HG03342 (cell line): ENCODE data around the gene ELF4.

ENCODE experiments used
- ATAC-seq: cut with Tn5 transposase; IDR thresholded peaks from one replicate; pipeline ENCODE4 v1.9.1; 2021; ENCODE audit warnings: mild to moderate bottlenecking, moderate library complexity; ENCODE audit not compliant: unreplicated experiment

The ELF4 gene

DNA sequence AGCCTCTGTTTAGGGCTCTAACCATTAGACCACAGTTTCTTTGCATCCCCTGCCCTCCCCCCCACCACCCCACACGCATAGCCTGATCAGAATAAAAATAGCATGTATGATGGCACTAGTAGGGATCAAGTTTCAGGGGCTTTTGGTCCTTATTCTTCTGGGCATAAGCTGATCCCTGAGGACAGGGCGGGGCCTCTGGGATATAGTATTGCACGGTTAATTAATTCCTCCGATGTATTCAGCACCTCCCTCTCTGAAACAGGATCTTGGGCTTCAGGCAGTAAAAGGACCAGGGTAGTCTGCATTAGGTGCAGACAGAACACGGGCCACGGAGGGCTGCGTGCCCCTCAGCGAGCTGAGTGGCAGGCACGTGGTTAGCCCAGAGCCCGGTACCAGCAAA lies 57.1 kb downstream of the ELF4 start:
- no peak for ATAC-seq

DNA sequence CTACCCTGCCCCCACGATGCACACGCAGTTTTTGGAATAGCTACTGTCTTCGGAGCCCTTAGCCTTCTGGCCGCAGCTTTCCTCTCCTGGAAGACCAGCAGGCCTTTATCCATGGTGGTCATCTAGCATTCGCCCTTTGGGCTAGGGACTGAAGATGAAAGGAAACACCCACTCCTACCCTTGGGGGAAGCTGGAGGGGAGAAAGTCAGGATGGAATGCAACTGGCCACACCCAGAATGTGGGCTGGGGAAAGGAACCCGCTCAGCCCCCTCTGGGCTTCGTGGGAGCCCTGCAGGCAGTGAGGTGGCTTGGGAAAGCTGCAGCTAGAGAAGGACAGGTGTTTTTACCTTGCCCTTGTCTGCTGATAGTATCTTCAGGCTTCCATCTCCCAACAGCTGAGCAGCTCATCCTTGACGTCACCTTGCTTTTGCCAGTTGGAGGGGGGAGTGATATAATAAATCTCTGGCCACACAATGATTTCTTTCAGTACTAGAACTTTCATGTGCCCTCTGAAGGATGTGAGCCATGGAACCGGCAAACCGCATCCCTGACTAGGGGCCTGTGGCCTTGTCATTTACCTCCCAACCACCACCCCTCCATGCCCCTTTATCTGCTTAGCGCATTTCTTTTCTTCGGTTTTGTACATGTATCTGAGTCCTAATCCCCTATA lies 59.0 kb downstream of the ELF4 start:
- ATAC-seq, result no peak

DNA sequence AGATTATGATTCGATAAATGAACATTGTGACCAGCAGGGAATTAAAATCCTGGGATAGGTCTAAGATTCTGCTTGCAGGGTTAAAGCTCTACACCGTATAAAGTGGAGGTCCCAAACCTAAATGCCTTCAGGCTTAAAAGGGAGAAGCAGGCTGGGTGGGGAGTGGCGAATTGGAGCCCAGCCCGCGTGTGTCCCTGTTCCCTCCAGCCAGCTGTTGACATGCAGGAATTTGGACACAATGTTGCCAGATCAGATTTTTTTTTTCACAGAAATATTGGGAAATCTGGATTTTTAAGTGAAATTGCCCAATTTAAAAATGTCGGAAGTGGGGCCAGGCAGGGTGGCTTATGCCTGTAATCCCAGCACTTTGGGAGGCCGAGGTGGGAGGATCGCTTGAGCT lies 60.5 kb downstream of the ELF4 start:
- ATAC-seq, result no peak

DNA sequence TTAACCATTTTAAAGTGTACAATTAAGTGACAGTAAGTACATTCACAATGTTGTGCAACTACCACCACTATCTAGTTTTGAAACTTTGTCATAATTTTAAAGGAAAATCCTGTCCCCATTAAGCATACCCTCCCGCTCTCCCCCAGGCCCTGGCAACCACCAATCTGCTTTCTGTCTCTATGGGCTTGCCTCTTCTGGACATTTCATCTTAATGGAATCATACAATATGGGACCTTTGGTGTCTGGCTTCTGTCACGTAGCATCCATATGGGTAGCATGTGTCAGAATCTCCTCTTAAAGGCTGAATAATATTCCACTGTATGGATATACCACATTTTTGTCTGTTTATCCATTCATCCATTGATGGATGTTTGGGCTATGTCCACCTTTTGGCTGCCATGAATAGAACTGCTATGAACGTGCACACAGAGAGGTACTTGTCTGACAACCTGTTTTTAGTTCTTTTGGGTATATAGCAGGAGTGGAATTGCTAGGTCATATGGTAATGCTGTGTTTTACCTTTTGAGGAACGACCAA lies 61.5 kb downstream of the ELF4 start:
- ATAC-seq, result no peak

DNA sequence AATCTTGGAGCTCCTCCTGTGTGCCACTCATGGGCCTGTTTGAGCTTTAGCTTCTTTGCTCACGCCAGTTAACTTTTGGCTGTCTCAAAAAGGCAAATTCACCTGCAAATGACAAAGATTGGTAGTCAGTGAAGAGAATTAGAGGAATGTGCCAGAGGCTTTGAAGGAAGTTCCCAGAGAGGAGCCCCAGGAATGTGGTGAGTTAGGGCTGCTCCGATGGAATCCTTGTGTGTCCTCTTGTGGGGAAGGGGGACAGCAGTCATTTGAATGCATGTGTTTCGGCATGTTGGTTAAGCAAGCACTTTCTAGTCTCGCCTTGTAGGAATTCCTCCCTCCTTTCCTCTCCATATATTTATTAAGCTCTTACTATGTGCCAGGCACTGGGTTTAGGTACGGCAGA lies 62.9 kb downstream of the ELF4 start:
- no peak for ATAC-seq

DNA sequence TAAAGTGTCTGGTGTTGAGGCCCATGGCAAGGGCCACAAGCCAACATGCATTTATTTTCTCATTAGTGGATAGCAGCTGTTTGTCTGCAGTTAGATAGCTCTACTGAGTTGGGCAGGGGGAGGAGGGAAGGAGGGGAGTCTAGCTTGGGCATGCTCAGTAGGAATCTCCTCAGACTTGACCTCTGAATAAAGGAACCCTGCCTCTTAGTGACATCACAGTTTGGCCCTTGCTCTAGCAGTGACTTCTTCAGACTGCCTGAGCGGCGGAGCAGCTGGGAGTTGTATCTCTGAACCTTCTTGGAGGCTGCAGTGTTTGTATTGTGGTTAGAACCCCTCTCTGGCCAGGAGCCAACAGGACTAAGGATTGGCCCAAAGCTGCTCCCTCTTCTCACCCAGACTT lies 70.5 kb downstream of the ELF4 start:
- ATAC-seq, result no peak

DNA sequence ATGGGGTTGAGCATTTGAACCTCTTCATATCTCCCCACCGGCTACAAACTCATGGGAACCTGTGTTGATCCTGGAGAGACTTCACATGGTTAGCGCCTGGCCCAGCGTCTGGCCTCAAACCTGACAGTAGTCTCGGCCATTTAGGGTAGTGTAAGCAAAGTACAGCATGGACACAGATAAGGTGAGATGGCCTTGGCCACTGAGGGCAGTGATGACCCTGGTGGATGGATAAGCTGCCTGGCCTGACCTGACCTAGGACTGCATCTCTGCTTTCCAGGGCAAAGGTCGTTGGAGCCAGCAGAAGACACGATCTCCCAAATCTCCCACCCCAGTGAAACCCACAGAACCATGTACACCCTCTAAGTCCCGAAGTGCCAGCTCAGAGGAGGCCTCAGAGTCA lies 76.1 kb downstream of the ELF4 start:
- ATAC-seq, result no peak

DNA sequence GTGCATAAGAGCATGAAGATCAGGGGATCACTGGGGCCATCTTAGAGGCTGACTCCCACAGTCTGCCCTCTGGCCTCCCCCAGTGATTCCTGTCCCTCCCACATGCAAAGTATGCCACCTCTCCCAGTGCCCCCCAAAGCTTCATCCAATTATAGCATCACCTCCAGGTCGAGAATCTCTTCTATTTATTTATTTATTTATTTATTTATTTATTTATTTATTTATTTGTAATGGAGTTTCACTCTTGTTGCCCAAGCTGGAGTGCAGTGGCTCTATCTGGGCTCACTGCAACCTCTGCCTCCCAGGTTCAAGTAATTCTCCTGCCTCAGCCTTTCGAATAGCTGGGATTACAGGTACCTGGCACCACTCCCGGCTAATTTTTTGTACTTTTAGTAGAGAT lies 77.7 kb downstream of the ELF4 start:
- no peak for ATAC-seq

DNA sequence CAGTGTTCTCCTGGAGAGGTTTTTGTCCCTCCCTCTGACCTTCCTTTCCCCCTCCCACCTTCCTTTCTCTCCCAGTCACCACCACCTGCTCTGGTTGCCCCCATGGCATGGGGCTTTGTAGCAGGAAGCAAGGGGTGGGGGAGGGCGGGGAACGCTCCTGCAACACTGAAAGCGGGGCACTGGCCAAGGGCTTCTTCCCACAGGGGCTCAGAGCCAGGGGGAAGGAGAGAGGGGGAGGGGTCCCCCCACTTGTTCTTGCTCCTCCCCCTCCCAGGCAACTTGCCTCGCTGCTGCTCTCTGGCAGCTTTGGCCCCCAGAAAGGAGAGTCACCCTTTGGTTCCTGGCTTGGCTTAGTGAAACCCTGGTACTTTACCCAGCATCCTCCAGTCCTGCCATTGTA lies 79.5 kb downstream of the ELF4 start:
- no peak for ATAC-seq

DNA sequence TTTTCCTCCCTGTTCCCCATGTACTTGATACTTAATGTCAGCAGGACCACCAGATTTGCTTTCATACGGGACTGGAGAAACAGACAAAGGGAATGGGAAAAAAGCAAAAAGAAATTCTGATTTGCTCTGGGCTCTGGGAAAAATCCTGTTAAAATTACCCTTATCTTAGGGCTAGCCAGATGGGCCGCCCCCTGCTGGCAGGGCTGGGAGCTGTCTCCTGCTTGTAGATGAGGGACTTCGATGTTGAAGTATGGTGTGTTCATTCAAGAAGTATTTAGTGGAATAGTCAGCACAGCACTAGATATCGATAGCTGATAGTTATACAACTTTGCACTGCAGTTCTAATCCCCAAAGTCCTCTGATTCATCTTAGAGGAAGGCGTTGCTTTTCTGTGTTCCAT lies 82.1 kb downstream of the ELF4 start:
- ATAC-seq, result no peak

DNA sequence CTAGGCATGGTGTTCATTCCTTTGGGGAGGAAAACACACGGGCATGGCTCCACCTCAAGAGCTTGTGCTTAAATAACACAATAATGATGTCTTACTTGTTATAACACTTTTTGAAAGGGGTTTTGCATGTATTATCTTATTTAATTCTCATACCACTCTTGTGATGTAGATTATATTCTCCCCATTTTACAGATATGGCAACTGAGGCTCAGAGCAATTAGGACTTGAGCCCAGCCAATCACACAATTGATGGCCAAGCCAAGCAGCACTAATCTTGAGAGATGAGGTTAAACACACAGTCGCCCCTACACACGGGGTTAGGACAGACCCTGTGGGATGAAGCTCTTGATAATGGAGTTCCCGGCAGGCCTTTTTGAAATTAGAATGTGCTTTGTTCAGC lies 82.7 kb downstream of the ELF4 start:
- no peak for ATAC-seq

DNA sequence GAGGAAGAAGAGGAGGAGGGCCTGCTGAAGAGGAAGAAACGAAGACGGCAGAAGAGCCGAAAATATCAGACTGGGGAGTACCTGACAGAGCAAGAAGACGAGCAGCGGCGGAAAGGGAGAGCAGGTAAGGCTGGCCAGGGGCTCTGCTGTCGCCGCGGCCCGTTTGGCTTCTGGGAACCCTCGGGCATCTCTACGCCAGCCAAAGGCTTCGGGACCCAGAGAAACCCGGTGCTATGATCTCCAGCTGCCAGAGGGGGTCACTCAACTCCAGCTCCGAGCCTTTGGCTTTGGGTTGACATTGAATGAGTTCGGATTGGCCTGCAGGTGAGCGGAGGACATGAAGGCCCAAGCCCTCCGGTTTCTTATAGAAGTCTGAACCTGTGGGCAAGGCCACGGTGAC lies 85.0 kb downstream of the ELF4 start:
- ATAC-seq, result no peak

DNA sequence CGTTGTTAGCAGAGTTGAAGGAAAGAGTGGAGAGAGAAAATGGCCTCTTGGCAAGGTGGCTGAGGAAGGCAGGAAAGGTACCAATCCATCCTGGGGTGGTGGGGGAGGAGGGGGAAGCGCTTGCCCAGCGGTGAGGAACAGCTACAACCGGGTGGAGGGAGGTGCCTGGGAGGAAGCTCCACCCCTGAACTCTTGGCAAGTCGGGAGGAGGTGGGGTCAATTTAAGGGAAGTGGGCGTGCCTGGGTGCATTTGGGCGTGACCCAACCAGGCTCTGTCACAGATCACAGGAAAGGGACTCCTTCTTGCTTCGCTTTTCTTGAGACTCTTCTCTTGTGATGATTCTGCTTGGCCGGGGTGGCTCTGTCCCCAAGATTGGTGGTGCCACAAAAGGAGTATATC lies 86.2 kb downstream of the ELF4 start:
- peak; percentile 99 for ATAC-seq

DNA sequence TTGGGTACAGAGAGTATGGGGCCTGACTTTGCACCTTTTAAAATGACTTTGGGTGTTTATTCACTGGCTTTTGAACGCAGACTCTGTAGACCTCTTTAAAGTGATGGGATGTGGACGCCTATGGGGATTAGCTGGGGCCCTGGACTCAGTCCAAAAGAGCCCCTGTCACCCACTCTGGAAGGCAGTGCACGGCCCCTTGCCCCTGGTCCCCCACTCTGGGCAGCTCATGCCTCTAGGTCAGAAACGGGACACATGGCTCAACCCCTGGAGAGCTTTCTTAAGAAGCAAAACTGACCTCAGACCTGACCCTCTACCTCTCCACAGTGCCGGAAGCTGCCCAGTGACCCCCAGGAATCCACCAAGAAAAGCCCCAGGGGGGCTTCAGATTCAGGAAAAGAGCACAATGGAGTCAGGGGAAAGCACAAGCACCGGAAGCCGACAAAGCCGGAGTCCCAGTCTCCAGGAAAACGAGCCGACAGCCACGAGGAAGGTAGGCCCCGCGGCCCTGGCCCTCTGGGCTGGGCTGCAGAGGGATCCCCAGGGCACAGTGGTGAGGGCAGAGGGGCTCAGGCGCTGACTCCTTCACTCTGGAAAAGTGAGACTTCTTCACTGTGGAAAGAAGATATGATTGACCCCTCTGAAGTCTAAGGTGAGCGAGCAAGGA lies 89.5 kb downstream of the ELF4 start:
- ATAC-seq, result no peak

DNA sequence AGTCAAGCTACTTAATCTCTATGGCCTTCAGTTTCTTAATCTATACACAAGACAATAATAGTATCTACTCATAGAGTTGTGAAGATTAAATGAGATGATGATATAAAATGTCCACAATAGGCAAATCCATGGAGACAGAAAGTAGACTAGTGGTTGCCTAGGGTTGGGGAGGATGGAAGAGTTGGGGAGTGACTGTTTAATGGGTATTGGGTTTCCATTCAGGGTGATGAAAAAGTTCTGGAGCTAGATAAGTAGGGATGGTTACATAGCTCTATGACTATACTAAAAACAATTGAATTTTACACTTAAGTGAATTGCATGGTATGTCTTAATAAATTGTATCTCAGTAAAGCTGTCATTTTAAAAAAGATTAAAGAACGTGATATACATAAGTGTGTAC lies 92.2 kb downstream of the ELF4 start:
- no peak for ATAC-seq

DNA sequence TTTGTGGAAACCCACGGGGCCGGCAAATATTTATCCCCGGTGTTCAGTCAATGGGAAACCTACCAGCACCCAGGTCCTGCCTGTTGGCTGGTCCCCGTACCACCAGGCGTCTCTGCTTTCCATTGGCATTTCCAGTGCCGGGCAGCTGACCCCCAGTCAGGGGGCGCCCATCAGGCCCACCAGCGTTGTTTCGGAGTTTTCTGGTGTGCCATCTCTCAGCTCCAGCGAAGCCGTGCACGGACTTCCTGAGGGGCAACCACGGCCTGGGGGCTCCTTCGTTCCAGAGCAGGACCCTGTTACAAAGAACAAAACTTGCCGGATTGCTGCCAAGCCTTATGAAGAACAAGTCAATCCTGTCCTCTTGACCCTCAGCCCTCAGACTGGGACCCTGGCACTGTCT lies 95.1 kb downstream of the ELF4 start:
- no peak for ATAC-seq
